ENCODE results near the gene ZFP36. TPM values are rescaled to one million over a fixed set of nuclear protein-coding genes. Genes with fewer than 3 reads are reported as not detected.

The ZFP36 gene
- total RNA-seq, 4 donors from 2014 or later, result 323 to 827 (median 509) TPM

DNA sequence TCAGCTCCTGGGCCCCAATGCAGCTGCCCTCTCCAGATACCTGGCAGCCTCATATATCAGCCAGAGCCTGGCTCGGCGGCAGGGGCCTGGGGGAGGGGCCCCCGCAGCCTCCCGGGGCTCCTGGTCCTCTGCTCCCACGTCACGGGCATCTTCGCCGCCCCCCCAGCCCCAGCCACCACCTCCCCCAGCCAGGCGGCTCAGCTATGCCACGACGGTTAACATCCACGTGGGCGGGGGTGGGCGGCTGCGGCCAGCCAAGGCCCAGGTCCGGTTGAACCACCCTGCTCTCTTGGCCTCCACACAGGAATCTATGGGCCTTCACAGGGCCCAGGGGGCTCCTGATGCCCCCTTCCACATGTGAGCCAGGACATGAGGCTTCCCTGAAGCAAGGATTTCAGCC is 18.3 kb downstream of the ZFP36 start:
- ATAC-seq (ENCODE audit: low FRiP score) (no peak), DNase-seq (ENCODE audit: low spot score) (no peak)
- TF ChIP-seq, protein P1, sequence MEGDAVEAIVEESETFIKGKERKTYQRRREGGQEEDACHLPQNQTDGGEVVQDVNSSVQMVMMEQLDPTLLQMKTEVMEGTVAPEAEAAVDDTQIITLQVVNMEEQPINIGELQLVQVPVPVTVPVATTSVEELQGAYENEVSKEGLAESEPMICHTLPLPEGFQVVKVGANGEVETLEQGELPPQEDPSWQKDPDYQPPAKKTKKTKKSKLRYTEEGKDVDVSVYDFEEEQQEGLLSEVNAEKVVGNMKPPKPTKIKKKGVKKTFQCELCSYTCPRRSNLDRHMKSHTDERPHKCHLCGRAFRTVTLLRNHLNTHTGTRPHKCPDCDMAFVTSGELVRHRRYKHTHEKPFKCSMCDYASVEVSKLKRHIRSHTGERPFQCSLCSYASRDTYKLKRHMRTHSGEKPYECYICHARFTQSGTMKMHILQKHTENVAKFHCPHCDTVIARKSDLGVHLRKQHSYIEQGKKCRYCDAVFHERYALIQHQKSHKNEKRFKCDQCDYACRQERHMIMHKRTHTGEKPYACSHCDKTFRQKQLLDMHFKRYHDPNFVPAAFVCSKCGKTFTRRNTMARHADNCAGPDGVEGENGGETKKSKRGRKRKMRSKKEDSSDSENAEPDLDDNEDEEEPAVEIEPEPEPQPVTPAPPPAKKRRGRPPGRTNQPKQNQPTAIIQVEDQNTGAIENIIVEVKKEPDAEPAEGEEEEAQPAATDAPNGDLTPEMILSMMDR (IDR thresholded peaks at IDR 0.05), result no peak

DNA sequence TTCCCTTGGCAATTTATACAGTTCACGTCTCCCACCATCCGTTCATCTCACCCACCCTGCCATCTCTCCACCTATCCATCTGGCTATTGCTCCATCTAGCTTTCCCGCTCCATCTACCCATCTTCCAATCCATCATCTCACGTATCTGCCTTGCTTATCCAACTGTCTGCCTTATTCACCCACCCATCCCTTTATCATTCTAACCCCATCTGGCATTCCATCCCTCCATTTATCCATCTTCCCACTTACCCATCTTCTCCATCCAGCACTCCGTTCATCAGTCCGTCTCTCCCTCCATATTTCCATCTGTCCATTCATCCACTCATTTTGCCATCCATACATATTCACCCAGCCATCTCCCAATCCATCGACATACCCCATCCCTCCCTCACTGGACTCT is 19.1 kb downstream of the ZFP36 start:
- ATAC-seq (ENCODE audit: low FRiP score) (no peak), DNase-seq (ENCODE audit: low spot score) (no peak)
- TF ChIP-seq, protein P1 (IDR thresholded peaks at IDR 0.05), result no peak

DNA sequence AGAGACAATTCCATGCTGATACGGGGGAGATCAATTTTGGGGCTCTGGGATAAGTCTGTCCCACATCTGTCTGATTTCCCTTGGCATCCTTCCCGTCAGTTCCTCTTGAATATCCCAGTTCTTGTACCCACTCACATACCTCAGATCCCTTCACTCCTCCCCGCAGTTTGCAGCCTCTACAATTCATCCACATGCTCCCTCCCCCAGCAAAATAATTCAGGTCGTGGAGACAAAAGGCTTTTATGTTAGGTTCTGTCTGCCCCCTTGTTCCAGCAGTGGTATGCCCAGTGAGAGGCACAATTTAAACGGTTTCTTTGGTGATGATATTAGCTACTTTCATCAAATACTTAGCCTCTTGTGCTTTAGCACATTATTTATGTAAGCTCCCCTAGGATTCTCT is 19.5 kb downstream of the ZFP36 start:
- no peak for DNase-seq (ENCODE audit: low spot score)
- ATAC-seq (ENCODE audit: low FRiP score), result no peak
- TF ChIP-seq, protein P1 (IDR thresholded peaks at IDR 0.05), result no peak

DNA sequence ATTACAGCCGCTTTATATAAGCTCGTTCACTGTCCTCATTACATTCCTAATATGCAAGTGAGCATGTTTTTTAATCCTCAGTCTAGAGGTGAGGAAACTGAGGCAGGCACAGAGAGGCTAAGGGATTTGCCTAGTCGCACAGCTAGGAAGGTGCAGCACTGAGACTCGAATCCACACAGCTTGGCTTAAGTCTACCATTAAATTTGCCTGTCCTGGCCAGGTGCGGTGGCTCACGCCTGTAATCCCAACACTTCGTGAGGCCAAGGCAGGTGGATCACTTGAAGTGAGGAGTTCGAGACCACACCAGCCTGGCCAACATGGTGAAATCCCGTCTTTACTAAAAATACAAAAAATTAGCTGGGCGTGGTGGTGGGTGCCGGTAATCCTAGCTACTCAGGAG is 21.1 kb downstream of the ZFP36 start:
- TF ChIP-seq, protein P1 (IDR thresholded peaks at IDR 0.05), result no peak
- ATAC-seq (ENCODE audit: low FRiP score) (no peak), DNase-seq (ENCODE audit: low spot score) (no peak)

GRCh38 chr19:39428283-39429112 is 21.9 kb downstream of the ZFP36 start:
- ATAC-seq (ENCODE audit: low FRiP score) (peak; percentile 65), DNase-seq (ENCODE audit: low spot score) (no peak)
- TF ChIP-seq, protein P1 (IDR thresholded peaks at IDR 0.05), result no peak

- ATAC-seq (ENCODE audit: low FRiP score), result no peak
- TF ChIP-seq, protein P1 (IDR thresholded peaks at IDR 0.05), result no peak
- DNase-seq (ENCODE audit: low spot score), result no peak
Measured at GRCh38 chr19:39430675-39431593, 24.3 kb downstream of the ZFP36 start.
